ENCODE measurements around the gene UNC79. TPM values are rescaled to one million over a fixed set of nuclear protein-coding genes. Genes with fewer than 3 reads are reported as not detected.
"Not testable (repeated sequence)": the region's sequence is repeated elsewhere in the genome, so short reads cannot be mapped to it uniquely, and the experiment has no call there.

The UNC79 gene
- total RNA-seq, 1 experiment from 2014 or later, result not detected

DNA sequence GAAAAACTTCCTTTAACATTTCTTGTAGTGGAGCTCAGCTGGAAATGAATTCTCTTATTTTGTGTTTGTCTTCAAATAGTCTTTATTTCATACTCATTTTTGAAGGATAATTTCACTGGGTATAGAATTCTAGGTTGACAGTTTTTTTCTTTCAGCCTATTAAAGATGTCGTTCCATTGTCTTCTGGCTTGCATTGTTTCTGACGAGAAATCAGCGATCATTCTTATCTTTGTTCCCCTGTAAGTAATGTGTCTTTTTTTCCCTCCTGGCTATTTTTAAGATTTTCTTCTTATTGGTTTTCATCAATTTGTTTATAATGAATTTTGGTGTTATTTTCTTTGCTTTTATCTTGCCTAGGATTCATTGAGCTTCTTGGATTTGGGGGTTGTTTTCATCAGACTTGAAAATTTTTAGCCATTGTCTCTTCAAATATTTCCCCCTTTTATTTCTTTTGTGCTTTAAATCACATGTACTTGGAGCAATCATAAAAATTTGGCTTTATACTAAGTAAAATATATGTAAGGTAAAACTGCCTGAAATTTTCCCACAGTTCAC lies 89.4 kb downstream of the UNC79 start:
- Mint-ChIP-seq H3K27me3 (ENCODE audit: unreplicated experiment) (no peaks in the 10 kb centered on the region), H3K9me3 (ENCODE audit: low read depth, unreplicated experiment) (peaks cover 3% of the 10 kb centered on the region), H3K36me3 (ENCODE audit: insufficient read depth, unreplicated experiment) (no peaks in the 10 kb centered on the region), H3K27ac (ENCODE audit: unreplicated experiment) (no peak overlapping the region), H3K4me1 (ENCODE audit: low read depth, unreplicated experiment) (no peaks in the 10 kb centered on the region), H3K4me3 (ENCODE audit: low read depth, unreplicated experiment) (no peak overlapping the region)
- intact Hi-C loops (cut with micrococcal nuclease; ENCODE audit: unreplicated experiment), result no loop called here
- CTCF ChIA-PET, result no interaction called here
- no peak for DNase-seq
- TF ChIP-seq, protein P1, sequence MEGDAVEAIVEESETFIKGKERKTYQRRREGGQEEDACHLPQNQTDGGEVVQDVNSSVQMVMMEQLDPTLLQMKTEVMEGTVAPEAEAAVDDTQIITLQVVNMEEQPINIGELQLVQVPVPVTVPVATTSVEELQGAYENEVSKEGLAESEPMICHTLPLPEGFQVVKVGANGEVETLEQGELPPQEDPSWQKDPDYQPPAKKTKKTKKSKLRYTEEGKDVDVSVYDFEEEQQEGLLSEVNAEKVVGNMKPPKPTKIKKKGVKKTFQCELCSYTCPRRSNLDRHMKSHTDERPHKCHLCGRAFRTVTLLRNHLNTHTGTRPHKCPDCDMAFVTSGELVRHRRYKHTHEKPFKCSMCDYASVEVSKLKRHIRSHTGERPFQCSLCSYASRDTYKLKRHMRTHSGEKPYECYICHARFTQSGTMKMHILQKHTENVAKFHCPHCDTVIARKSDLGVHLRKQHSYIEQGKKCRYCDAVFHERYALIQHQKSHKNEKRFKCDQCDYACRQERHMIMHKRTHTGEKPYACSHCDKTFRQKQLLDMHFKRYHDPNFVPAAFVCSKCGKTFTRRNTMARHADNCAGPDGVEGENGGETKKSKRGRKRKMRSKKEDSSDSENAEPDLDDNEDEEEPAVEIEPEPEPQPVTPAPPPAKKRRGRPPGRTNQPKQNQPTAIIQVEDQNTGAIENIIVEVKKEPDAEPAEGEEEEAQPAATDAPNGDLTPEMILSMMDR (IDR thresholded peaks at IDR 0.05; ENCODE audit: unreplicated experiment), result no peak
- BruUV-seq (replicated peaks), result no TSS peak

DNA sequence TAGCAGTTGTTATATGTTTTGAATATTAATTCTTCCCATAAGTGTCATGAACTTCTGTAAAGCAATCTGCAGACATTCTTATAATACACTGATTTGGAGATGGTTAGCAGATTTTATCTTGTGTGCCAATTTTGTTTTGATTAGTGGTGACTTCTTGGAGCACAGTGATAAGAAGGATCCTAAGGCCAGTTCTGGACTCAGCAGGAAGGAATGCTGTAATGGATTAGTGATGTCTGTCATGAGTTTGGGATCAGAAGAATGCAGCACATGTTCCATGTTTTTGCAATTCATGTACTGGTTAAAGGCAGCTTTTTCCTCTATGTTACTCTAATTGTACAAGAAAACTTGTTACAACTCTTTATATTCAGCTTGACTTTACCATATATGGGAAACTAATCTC lies 91.5 kb downstream of the UNC79 start:
- H3K9me3 Mint-ChIP-seq (ENCODE audit: low read depth, unreplicated experiment), result peaks cover under 1% of the 10 kb centered on the region
- BruUV-seq (replicated peaks), result no TSS peak
- intact Hi-C loops (cut with micrococcal nuclease; ENCODE audit: unreplicated experiment), result no loop called here
- CTCF ChIA-PET, result no interaction called here
- no peaks in the 10 kb centered on the region for H3K4me1 Mint-ChIP-seq (ENCODE audit: low read depth, unreplicated experiment)
- no peaks in the 10 kb centered on the region for H3K36me3 Mint-ChIP-seq (ENCODE audit: insufficient read depth, unreplicated experiment)
- H3K4me3 Mint-ChIP-seq (ENCODE audit: low read depth, unreplicated experiment), result no peak overlapping the region
- no peaks in the 10 kb centered on the region for H3K27me3 Mint-ChIP-seq (ENCODE audit: unreplicated experiment)
- TF ChIP-seq, protein P1 (IDR thresholded peaks at IDR 0.05; ENCODE audit: unreplicated experiment), result no peak
- no peak for DNase-seq
- no peak overlapping the region for H3K27ac Mint-ChIP-seq (ENCODE audit: unreplicated experiment)

DNA sequence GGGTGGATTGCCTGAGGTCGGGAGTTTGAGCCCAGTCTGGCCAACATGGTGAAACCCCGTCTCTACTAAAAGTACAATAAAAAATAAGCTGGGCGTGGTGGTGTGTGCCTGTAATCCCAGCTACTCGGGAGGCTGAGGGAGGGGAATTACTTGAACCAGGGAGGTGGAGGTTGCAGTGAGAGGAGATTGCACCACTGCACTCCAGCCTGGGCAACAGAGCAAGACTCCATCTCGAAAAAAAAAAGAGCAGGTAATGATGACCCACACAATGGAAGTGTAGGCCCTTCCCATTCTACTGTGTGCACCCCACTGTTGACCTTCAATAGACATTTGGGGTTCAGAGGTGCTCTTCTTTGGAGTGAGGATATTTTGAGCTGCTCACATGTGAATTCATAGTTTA lies 94.5 kb downstream of the UNC79 start:
- H3K4me1 Mint-ChIP-seq (ENCODE audit: low read depth, unreplicated experiment); DNase-seq; H3K27ac Mint-ChIP-seq (ENCODE audit: unreplicated experiment); H3K36me3 Mint-ChIP-seq (ENCODE audit: insufficient read depth, unreplicated experiment); CTCF ChIA-PET; H3K4me3 Mint-ChIP-seq (ENCODE audit: low read depth, unreplicated experiment); intact Hi-C loops (cut with micrococcal nuclease; ENCODE audit: unreplicated experiment); H3K9me3 Mint-ChIP-seq (ENCODE audit: low read depth, unreplicated experiment); H3K27me3 Mint-ChIP-seq (ENCODE audit: unreplicated experiment); BruUV-seq (replicated peaks): not testable (repeated sequence)

DNA sequence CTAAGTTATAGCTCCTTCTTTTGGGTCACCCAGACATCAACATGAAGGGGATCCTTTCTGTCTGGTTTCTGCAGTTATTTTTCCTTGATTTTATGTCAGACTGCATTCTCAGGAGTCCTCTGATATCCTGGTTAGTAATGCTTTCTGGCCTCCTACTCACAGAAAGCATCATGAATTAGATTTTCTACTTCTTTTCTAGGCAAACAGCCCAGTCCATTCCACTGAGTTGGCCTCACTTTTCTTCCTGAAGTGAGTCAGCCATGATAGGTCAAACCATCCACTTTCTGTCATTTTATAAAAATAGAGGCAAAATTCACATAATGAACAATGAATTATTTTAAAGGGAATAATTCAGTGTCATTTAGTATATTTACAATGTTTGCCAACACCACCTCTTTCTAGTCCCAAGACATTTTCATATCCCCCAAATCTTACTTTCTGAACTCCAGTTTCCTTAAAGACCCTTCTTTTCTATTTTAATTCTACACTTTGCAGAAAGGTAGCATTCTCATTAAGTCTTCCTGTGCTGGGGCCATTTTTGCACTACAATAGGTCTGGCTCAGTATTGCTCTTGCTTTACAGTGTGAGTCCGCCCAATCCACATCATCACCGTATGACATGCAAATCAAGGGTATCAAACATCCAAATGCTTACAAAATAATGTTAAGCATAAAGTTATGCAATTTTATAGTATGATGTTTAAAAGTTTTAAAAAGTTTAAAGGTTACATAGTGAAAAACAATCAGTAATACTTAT lies 95.1 kb downstream of the UNC79 start:
- intact Hi-C loops (cut with micrococcal nuclease; ENCODE audit: unreplicated experiment), result no loop called here
- Mint-ChIP-seq H3K9me3 (ENCODE audit: low read depth, unreplicated experiment) (no peaks in the 10 kb centered on the region), H3K4me3 (ENCODE audit: low read depth, unreplicated experiment) (no peak overlapping the region), H3K27ac (ENCODE audit: unreplicated experiment) (no peak overlapping the region), H3K27me3 (ENCODE audit: unreplicated experiment) (no peaks in the 10 kb centered on the region), H3K4me1 (ENCODE audit: low read depth, unreplicated experiment) (no peaks in the 10 kb centered on the region), H3K36me3 (ENCODE audit: insufficient read depth, unreplicated experiment) (no peaks in the 10 kb centered on the region)
- CTCF ChIA-PET, result no interaction called here
- TF ChIP-seq, protein P1 (IDR thresholded peaks at IDR 0.05; ENCODE audit: unreplicated experiment), result no peak
- DNase-seq, result no peak
- BruUV-seq (replicated peaks), result no TSS peak

DNA sequence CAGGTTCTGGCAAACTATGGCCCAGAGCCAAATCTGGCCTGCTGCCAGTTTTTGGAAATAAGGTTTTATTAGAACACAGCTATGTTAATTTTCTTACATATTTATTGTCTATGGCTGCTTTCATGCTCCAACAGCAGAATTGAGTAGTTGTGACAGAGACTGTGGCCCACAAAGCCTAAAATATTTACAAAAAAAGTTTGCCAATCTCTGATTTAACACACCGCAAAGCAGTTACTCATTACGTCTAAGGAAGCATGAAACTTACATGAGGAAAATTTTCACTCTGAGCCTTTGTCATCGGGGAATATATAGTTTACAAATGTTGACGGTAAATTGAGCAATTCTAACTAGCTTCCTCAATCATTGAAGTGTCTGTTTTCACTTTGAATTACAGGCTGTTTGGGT lies 96.5 kb downstream of the UNC79 start:
- Mint-ChIP-seq H3K4me1 (ENCODE audit: low read depth, unreplicated experiment) (no peaks in the 10 kb centered on the region), H3K36me3 (ENCODE audit: insufficient read depth, unreplicated experiment) (no peaks in the 10 kb centered on the region), H3K9me3 (ENCODE audit: low read depth, unreplicated experiment) (no peaks in the 10 kb centered on the region), H3K27ac (ENCODE audit: unreplicated experiment) (no peak overlapping the region), H3K4me3 (ENCODE audit: low read depth, unreplicated experiment) (no peak overlapping the region), H3K27me3 (ENCODE audit: unreplicated experiment) (no peaks in the 10 kb centered on the region)
- TF ChIP-seq, protein P1 (IDR thresholded peaks at IDR 0.05; ENCODE audit: unreplicated experiment), result no peak
- CTCF ChIA-PET, result interaction anchor here (0.6 kb wide), 1 partner anchor 1689 kb away, joined by 4 read pairs; no protein-coding TSS in a partner anchor
- DNase-seq, result no peak
- intact Hi-C loops (cut with micrococcal nuclease; ENCODE audit: unreplicated experiment), result no loop called here
- BruUV-seq (replicated peaks), result no TSS peak
